Middle frontal gyrus (tissue), 1 donor: ENCODE data around the gene PTGDS.

Source experiments
- DNase-seq: peaks from one replicate; pipeline ENCODE4 v3.0.0-alpha.2; 2015; ENCODE audit warnings: low spot score; ENCODE audit errors: extremely low spot score

The PTGDS gene

GRCh38 chr9:137007816-137008270 lies 30.5 kb downstream of the PTGDS start:
- DNase-seq, result no peak

- no peak for DNase-seq
Observed at GRCh38 chr9:137008312-137008711, 31.0 kb downstream of the PTGDS start.

DNA sequence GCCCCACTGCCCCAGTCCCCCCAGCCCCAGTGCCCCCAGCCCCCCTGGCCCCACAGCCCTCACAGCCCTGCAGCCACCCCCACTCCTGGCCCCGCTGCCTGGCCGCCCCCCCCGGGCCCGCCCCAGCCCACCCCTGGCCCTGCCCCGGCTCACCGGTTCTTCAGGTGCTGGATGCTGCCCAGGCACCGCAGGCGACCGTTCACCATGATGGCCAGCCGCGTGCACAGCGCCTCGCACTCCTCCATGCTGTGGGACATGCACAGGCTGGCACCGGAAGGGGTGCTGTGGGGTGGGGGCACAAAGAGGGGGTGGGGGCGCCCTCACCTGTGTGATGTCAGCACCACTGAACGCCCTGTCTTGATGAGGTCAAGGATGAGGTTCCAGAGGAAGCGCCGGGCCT lies 31.9 kb downstream of the PTGDS start:
- no peak for DNase-seq

DNA sequence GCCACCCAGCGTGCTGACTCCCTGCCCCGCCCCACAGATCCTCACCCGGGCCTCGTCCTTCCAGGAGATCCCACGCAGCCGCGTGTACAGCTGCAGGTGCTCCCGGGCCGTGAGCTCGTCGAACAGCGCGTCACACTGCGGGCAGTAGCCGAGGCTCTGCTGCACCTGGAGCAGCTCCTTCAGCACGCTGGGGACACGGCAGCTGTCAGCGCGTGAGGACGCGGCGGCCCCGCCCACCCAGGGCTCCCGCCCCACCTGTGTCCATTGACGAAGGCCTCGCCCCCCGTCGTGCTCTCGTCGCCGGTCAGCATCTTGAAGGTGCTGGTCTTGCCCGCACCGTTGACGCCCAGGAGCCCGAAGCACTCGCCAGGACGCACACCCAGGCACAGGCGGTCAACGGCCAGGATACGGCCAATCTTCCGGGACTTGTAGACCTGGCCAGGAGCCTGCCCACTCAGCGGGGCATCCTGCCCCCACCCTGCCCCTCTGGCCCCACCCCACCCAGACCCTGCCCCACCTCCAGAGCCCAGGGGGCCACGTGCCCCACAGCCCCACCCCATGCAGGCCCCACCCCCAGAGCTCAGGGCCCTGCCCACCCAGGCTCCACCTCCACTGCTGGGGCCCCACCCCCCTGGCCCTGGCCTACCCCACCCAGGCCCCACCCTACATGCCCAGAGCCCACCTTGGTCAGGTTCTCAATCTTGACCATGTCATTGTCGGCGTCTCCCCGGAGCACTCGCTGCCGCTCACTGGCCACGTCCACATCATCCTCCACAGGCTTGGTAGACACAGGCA lies 32.8 kb downstream of the PTGDS start:
- DNase-seq, result no peak

DNA sequence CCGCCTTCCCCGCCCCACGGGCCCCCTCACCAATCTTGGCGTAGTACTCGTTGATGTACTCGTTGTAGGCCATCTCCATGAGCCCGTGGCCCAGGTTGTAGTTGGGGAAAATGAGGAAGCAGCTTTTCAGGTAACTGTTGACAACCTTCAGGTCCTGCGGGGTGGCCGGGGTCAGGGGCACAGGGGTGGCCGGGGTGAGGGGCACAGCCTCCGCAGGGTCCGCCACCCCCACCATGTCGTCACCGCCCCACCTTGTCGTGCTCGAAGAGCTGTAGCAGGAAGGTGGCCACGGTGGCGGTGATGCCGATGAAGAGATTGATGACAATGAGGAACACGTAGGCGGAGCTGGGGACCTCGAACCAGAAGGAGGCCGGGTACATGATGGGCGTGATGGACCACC lies 33.9 kb downstream of the PTGDS start:
- no peak for DNase-seq

- no peak for DNase-seq
Observed at GRCh38 chr9:137011907-137012675, 34.8 kb downstream of the PTGDS start.

DNA sequence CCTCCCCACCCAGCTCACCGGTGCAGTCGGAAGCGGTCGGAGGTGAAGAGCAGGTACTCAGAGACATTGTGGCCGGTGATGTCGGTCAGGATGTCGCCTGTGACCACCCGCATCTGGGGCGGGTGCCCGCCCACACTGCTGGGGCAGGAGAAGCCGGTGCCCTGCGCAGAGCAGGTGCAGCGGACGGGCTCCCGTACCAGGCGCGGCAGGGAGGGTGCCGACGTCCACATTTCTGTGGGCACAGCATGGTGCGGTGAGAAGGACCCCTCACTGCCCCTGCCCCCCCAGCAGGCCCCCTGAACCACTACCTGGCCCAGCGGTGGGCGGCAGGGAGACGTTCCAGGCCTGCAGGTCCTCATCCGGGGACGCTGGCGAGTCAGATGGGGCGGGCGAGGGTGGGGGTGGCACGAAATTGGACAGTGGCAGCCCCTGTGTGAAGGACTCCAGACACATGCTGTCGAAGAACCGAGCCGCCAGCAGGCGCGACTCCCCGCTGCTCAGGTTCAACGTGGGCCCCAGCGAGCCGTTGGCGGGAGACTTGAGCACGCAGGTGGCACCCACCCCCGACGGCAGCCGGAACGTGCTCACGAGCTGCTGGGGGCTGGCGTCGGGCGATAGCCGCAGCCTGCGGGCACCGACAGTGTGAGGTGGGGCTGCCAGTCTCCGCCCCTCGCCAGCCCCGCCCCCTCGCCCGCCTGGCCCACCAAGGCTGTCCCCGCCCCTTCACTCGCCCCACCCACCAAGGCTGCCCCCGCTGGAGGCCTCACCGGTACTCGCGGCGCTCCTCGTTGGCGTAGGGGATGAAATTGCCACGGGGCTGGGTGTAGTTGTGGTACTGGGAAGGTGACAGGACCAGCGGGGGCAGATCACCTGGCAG lies 35.6 kb downstream of the PTGDS start:
- DNase-seq, result no peak

GRCh38 chr9:137013571-137013940 lies 36.3 kb downstream of the PTGDS start:
- DNase-seq, result no peak

DNA sequence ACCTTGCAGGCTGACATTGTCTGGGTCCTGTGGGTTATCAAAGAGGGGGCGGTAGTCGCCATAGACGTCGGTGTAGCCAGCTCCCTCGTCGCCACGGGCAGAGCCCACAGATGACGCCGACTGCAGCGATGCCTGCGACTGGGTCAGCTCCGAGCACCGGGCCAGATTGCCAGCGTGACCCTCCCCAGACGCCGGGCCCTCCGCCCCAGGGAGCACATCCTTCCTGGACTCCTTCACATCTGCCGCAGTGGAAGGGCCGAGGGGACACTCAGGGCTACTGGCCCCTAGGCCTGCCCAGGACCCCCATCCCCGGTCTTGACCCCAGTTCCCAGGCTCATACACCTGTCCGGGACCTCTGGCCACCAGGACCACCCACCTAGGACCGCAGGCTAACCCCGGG lies 36.9 kb downstream of the PTGDS start:
- DNase-seq, result no peak

GRCh38 chr9:137014776-137015539 lies 37.7 kb downstream of the PTGDS start:
- DNase-seq, result no peak

GRCh38 chr9:137015540-137015930 lies 38.2 kb downstream of the PTGDS start:
- DNase-seq, result no peak

DNA sequence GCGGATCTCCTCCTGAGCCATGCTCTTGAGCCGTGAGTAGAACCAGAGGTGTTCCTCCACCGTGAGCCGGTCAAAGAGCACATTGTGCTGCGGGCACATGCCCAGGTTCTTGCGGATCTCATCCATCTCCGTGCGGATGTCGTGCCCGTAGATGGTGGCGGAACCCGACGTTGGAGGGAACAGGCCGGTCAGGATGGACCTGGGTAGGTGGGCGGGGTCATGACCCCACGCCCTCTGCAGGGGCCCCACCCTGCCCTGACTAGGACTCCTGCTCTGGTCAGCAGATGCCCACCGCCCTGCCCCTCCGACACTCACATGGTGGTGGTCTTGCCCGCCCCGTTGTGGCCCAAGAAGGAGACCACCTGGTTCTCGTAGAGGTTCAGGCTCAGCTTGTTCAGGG lies 38.7 kb downstream of the PTGDS start:
- DNase-seq, result no peak

DNA sequence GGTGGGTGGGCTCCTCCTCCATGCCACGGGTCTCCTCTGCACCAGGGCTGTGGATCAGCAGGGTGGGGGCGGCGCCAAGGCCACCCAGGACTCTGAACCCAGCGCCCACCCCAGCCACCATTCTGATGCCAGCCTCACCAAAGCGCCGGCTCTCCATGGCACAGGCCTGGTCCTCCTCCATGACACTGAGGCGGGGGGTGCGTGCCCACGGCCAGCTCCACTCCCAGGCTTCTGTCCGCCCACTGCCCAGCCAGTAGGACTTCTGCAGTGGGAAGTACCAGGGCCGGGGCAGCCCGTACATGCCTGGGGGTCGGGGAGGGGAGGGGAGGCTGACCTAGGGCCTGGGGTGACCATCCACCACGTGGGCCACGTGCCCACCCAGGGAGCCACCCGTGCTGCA lies 39.1 kb downstream of the PTGDS start:
- DNase-seq, result no peak

GRCh38 chr9:137017071-137017470 lies 39.8 kb downstream of the PTGDS start:
- DNase-seq, result no peak

GRCh38 chr9:137017791-137018497 lies 40.6 kb downstream of the PTGDS start:
- no peak for DNase-seq

DNA sequence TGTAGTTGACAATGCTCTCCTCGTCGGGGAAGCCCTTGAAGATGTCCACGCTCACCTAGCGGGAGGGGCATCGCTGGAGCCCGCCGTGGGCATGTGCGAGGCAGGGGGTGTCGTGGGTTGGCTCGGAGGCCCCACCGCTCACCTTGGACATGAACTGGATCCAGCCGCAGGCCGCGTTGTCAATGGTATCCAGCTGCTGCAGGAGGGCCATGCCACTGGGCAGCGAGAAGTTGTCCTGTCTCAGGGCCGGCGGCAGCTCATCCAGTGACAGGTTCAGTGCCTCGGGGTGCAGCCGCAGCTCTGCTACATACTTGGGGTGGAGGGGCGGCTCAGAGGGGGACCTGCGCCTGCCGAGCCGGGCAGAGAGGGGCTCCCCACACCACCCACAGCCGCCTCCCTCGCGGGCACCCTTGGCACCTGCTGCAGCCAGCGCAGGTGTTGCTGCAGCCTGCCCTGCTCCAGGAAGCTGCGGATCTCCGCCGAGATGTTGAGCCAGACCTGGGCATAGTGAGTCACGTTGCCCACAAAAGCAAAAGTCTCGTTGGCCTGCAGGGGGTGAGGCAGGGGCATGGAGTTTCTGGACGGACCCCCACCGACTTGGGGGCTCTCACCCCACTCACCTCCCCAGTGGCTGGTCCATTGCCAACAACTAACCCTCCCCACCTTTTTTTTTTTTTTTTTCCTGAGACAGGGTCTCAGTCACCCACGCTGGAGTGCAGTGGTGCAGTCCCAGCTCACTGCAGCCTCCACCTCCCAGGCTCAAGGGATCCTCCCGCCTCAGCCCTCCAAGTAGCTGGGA lies 41.7 kb downstream of the PTGDS start:
- DNase-seq, result no peak

DNA sequence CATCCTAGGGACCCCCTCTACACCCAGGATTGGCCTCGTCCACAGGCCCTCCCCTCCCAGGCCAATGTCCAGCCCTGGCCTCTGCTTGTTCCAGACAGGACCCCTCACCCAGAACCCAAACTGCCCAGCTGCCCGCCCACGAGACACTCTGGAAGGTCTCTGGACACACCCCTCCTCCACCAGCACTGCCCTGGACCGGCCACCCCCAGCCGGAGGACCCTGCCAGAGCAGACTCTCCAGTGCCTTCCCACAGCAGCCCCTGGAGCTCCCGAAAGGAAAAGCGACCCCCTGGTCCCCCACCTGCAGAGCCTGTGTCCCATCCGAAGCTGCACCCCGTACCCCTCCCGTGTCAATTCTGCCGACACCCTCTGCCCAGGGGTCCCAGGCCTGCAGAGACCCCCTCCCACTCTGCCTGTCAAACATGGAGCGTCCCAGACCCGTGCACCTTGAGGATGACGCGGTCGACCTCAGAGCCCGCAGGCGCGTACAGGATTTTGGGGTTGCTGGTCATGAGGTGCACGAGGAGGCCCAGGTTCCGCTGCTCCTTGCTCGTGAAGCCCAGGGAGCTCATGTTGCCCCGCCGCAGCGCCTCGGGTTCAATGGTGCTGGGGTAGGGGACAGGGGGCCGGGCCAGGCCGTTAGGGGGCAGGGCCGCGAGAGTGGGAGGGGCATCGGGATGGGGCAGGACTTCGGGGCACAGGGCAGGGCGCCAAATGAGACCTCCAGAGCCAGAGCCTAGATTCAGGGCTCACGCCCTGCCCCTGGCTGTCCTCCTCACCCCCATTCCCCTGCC lies 42.8 kb downstream of the PTGDS start:
- no peak for DNase-seq

- DNase-seq, result no peak
Observed at GRCh38 chr9:137020771-137021567, 43.7 kb downstream of the PTGDS start.
